22Rv1 (cell line): ENCODE results near the gene ZNF20.
A peak's percentile ranks its signal among the peaks of the same experiment; 100 is the strongest.

Source experiments
- H3K27ac ChIP-seq: fragments of 450-650 bp; 2 replicates; pipeline ENCODE4 v1.5.1; 2017
- CTCF ChIP-seq: fragments of 450-650 bp; IDR thresholded peaks from 2 replicates; pipeline ENCODE4 v1.5.1; 2017; ENCODE audit warnings: mild to moderate bottlenecking
- ZFX ChIP-seq: fragments of 450-650 bp; IDR thresholded peaks from 2 replicates; pipeline ENCODE4 v1.6.1; 2017; ENCODE audit warnings: antibody characterized with exemption, borderline replicate concordance

Gene ZNF20

DNA sequence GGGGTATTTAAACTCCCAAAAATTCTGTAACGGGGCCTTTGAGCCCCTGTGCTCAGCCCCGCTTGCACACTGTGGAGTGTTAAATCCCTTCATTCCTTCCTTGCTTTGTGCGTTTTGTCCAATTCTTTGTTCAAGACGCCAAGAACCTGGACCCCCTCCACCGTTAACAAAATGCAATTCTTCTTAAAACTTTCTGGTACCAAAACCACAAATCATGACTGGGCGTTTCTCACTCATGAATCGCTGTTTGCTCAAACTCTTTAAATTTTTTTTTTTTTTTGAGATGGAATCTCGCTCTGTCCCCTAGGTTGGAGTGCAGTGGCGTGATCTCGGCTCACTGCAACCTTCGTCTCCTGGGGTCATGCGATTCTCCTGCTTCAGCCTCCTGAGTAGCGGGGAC lies 881 bp downstream of the ZNF20 start:
- TF ChIP-seq ZFX = no peak
- TF ChIP-seq CTCF = no peak
- peak overlapping the region; percentile 74 for H3K27ac ChIP-seq

DNA sequence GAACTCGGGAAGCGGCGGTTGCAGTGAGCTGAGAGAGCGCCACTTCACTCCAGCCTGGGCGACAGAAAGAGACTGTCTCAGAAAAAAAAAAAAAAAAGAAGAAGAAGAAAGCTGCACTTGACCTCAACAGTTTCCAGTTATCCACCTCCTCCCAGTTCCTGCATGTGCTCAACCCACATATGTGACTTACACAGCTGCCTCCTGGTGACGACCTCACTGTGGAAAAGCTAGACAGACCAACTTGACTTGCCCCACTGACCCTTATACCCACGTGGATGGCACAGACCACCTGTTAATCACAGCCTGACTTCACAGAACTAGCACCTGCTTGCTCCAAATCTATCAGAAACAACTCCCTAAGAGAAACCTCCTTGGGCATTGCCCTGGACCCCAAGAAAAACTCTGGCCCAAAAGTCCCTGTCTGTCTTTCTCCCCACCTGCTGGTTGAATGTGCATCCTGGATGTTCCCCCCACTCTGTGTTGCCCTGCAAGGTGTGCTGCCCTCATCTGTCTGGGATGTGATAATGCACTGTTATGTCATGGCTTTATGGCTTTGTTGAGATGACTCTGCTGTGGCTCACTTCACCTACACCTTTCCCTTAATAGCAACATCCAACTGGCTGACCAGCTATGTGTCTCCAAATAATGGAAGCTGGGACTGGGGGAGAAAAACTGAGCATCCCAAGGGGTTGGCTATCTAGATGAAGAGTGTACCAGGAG lies 2.8 kb downstream of the ZNF20 start:
- no peak for TF ChIP-seq ZFX
- TF ChIP-seq CTCF = no peak
- H3K27ac ChIP-seq = no peak overlapping the region

DNA sequence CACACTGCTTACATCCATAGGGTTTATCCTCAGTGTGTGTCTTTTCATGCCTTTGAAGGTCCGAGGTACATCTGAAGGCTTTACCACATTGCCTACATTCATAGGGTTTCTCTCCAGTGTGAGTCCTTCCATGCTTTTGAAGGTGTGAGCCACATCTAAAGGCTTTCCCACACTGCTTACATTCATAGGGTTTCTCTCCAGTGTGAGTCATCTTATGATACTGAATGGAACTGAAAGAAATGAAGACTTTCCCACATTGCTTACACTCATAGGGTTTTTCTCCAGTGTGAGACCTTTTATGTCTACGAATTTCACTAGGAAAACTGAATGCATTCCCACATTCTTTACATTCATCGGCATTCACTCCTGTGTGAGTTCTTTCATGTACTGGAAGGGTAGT lies 7.1 kb downstream of the ZNF20 start:
- H3K27ac ChIP-seq = no peak overlapping the region
- TF ChIP-seq CTCF = no peak
- no peak for TF ChIP-seq ZFX

- H3K27ac ChIP-seq = no peak overlapping the region
- TF ChIP-seq CTCF (peak; percentile 73), ZFX (no peak)
These were observed 13.4 kb downstream of the ZNF20 start for GRCh38 chr19:12126707-12127106.

GRCh38 chr19:12117201-12117970 lies 22.8 kb downstream of the ZNF20 start:
- no peak for TF ChIP-seq ZFX
- TF ChIP-seq CTCF = no peak
- no peak overlapping the region for H3K27ac ChIP-seq

GRCh38 chr19:12113121-12113520 lies 27.0 kb downstream of the ZNF20 start:
- H3K27ac ChIP-seq = no peak overlapping the region
- no peak for TF ChIP-seq CTCF
- no peak for TF ChIP-seq ZFX

- no peak for TF ChIP-seq CTCF
- TF ChIP-seq ZFX = no peak
- H3K27ac ChIP-seq = no peak overlapping the region
These were observed 27.4 kb downstream of the ZNF20 start for GRCh38 chr19:12112701-12113100.
